ENCODE results near the gene CDH23.

The CDH23 gene

GRCh38 chr10:71368643-71369042 lies 28.1 kb upstream of the CDH23 start:
- no peak for DNase-seq (ENCODE audit: extremely low read depth in 1 of 2, low read depth in 1 of 2)

GRCh38 chr10:71369602-71370001 lies 27.1 kb upstream of the CDH23 start:
- no peak for DNase-seq (ENCODE audit: extremely low read depth in 1 of 2, low read depth in 1 of 2)

DNA sequence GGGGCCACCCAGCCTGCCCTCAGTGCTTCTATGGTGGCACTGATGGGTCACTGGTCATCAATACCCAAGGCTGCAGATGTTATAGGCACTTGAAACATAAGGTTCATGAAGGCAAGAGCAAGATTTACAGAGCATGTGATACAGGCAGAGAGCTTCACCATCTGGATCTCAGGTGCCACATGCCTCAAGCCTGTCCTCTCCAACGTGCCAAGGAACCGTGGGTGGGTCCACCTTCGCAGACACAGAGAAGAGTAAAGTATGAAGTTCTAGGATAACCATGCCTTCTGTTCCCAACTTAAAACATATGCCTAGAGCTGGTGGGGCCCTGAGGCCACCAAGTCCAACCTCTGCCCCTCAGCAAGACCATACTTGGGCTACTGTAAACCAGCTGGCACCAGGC lies 26.7 kb upstream of the CDH23 start:
- DNase-seq (ENCODE audit: extremely low read depth in 1 of 2, low read depth in 1 of 2) = no peak

DNA sequence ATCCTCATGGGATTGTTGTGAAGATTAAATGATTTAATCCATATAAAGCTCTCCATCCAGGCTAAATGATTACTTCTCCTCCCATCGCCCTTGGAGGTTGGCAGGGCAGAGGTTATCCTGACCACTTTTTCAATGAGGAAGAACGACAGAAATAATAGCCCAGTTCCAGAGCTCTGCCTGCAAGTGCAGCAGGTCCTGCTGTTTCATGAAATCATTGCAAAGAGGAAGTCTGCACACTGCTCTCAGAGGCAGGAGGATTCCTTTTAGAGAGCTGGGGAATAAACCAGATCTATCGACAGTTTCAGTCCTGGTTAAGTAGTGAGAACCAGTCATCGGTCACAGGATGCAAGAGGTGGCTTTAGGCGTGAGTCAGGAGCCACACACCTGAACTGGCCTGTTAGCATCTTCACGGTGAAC lies 25.0 kb upstream of the CDH23 start:
- no peak for DNase-seq (ENCODE audit: extremely low read depth in 1 of 2, low read depth in 1 of 2)

- no peak for DNase-seq (ENCODE audit: extremely low read depth in 1 of 2, low read depth in 1 of 2)
Measured at GRCh38 chr10:71372882-71373495, 23.7 kb upstream of the CDH23 start.

DNA sequence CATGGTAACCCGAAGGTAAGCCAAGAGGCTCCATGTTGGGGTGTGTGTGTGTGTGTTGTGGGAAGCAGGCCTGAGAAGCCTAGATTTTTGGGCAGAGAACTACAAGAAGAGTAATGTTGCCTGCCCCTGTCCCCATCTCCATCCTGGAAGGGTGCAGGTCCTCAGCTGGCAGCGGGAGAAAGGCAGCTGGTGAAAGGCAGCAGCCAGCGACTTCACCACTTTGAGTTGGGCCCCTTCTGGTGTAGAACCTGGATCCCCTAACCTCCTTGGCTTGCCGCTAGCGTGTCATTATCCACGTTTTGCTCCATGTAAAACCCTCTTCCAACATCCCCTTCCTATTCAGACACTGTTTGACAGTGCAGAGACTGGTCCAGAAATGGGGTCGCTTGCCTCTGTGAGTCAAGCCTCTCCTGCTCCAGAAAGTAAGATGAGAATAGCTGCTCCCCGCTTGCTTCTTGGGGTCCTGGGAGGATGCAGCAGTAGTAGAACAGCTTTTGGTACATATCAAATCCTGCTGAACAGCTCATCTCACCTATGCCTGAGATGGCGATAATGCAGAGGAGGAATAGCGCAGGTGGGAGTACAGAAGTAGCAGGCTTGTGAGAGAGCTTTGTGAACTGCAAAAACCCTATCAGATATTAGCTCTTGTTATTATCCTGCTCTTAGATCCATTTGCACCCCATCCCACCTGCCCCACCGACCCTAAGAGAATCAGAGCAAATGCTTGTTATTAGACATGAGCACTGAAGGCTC lies 22.1 kb upstream of the CDH23 start:
- no peak for DNase-seq (ENCODE audit: extremely low read depth in 1 of 2, low read depth in 1 of 2)

DNA sequence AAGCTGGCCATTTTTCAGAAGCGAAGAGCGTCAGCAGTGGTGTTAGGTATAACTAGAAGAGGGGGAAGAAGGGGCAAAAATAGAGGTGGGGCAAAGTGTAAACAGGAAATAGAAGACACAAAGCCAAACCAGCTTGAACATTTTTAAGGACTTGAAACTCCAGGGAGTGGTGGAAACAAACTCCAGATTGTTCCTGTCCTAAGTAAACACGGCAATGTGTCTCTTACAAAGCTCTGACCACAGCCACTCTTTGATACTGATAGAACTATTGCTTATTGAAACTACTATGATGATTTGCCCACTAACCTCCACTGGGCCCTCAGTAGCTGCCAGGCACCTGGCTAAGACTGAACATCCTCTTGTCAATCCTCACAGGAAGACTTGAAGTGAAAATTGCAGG lies 20.8 kb upstream of the CDH23 start:
- no peak for DNase-seq (ENCODE audit: extremely low read depth in 1 of 2, low read depth in 1 of 2)

DNA sequence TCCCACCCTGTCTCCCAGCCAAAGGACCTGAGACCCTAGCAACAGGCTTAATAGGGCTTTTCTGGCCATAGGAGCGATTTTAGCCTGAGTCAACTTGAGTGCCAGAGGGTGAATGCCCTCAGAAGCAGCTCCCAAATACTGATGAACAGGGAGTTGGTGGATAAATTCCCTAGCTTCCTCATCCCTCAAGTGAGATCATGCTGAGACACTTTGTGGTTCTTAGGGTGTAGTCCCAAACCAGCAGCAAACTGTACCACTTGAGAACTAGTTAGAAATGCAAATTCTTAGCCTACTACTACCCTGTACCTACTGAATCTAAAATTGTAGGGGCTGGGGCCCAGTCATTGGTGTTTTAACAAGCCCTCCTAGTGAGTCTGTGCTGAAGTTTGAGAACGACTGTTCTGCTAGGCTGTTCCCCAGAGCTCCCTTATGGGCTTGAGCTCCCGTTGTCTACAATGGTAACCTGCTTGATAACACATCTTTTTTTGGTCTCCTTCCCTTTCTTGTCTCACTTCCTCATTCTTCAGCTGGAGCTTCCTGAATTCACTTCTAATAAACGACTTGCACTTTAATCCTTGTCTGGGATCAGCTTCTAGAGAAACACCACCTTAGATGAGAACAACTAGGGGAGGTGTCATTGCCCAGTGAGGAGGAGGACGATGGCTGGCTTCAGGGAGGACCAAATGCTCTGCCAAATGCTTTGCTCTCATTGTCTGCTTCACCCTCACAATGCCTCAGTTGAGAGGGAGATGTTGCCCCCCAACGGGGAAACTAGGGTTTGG lies 18.2 kb upstream of the CDH23 start:
- DNase-seq (ENCODE audit: extremely low read depth in 1 of 2, low read depth in 1 of 2) = no peak

GRCh38 chr10:71379118-71379766 lies 17.5 kb upstream of the CDH23 start:
- no peak for DNase-seq (ENCODE audit: extremely low read depth in 1 of 2, low read depth in 1 of 2)

DNA sequence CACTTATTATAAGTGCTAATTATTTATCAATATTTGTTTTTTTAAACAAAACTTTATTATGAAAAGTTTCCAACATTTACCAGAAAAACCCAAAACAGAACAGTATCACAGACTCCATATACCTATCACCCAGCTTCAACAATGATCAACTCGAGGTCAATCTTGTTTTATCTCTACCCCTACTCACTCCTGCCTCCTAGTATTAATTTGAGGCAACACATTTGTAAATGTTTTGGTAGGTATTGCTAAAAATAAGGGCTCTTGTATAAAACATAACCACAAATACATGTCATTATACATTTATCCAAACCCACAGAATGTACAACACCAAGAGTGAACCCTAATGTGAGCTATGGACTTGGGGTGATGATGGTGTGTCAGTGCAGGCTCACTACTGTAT lies 15.9 kb upstream of the CDH23 start:
- no peak for DNase-seq (ENCODE audit: extremely low read depth in 1 of 2, low read depth in 1 of 2)

GRCh38 chr10:71381611-71382010 lies 15.1 kb upstream of the CDH23 start:
- no peak for DNase-seq (ENCODE audit: extremely low read depth in 1 of 2, low read depth in 1 of 2)

- no peak for DNase-seq (ENCODE audit: extremely low read depth in 1 of 2, low read depth in 1 of 2)
Measured at GRCh38 chr10:71382028-71382427, 14.7 kb upstream of the CDH23 start.

- DNase-seq (ENCODE audit: extremely low read depth in 1 of 2, low read depth in 1 of 2) = no peak
Measured at GRCh38 chr10:71382757-71383156, 14.0 kb upstream of the CDH23 start.

GRCh38 chr10:71383972-71384687 lies 12.6 kb upstream of the CDH23 start:
- DNase-seq (ENCODE audit: extremely low read depth in 1 of 2, low read depth in 1 of 2) = peak; percentile 28 to 59

- DNase-seq (ENCODE audit: extremely low read depth in 1 of 2, low read depth in 1 of 2) = no peak
Measured at GRCh38 chr10:71388171-71388570, 8.5 kb upstream of the CDH23 start.

- DNase-seq (ENCODE audit: extremely low read depth in 1 of 2, low read depth in 1 of 2) = no peak
Measured at GRCh38 chr10:71388583-71389310, 8.0 kb upstream of the CDH23 start.

- DNase-seq (ENCODE audit: extremely low read depth in 1 of 2, low read depth in 1 of 2) = no peak
Measured at GRCh38 chr10:71389768-71390460, 6.8 kb upstream of the CDH23 start.

DNA sequence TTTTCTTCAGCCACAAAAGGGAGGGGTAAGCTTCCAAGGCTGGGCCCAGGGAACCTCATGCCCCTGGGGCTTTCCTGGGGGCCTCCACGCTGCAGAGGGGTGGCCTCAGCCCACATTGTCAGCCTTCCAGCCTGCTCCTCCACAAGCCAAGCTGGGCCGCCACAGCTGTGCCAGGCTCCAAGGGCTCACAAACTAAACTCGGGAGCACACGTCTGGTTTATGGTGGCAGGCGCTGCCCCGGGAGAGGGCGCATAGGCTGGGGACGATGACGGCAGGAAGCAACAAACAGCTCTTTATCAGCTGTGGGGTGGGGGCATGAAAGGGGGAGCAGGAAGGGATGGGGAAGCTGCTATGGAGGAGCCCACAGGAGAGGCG lies 6.3 kb upstream of the CDH23 start:
- no peak for DNase-seq (ENCODE audit: extremely low read depth in 1 of 2, low read depth in 1 of 2)

DNA sequence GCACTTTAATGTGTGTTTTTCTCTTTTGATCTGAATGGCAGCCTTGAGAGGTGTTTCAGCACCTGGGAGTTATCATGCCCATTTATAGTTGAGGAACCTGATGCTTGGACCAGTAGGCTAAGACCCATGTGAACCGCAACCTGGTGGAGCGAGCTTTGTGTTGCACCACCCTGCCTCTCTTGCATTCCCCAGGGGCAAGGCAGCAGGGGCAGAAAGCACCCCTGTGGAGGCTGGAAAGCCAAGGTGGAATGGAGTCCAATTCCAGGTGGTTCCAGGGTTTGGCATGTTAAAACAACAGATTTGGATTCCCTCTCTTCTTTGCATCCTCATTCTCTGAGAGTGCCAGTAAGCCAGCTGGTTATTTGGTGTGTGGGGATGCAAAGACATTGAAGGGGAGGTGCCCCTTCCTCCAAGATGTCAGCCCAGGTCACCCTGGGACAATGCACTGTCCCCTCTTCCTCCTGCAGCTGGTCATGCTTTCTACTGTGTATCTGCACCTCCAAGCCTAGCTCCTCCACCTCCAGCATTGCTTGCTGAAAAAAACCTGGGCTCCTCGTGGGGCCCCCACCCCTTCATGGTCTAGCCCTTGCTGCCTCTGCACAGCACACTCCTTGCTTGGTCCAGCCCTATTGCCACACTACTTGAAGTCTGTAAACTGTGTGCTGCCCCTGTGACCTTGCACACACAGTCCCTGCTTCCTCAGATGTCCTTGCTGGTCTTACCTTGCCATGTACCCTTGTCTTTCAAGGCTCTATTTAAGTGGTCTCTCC lies 5.6 kb upstream of the CDH23 start:
- no peak for DNase-seq (ENCODE audit: extremely low read depth in 1 of 2, low read depth in 1 of 2)

All from activated CD8-positive, alpha-beta memory T cell treated with anti-CD3 and anti-CD28 coated beads for 1 hour (primary cell).